Amygdala (tissue), 56 donors: ENCODE results near the gene COPZ2.
A peak's percentile ranks its signal among the peaks of the same experiment; 100 is the strongest.
"Not testable (repeated sequence)": the region's sequence is repeated elsewhere in the genome, so short reads cannot be mapped to it uniquely, and the experiment has no call there.

Experiments used
- DNase-seq, 56 donors: peaks; one replicate each; lab custom pipeline; 2025; lab: John Stamatoyannopoulos, UW

The COPZ2 gene

DNA sequence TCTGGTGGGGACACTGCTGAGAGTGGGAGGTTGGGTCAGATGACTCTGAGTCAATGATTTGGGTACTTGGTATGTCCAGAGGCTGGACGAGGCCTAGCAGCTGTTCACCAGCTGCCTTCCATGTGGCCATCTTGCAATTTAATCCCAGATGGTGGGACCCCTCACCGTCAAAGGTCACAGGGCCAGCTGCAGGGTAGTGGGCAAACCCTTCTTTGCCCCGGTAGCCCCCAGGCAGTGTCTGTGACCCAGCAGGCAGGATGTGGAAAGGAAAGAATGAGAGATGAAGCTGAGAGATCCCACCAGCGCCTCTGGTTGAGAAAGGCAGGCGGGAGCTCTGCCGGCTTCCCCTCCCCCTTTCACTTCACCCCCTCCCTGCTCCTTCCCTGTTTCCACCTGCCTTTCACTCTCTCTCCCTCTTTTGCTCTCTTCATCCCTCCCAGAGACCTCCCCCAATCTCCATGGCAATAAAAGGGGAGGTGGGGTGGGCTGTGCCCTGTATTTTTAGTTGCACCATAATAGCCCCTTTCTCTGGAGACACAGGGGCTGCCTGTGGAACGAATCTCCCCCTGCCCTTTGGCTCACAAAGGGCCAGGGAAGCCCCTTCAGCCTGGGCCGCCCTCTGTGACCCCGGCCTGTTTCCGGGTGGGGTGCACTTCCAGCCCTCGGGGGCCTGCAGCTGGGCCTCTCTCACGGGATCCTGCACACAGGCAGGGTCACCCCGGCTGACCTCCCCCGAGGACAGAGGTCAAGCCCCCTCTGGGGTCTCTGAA, 46.5 kb downstream of the COPZ2 start:
- no peak for DNase-seq

GRCh38 chr17:47989700-47990099, 47.9 kb downstream of the COPZ2 start:
- DNase-seq = no peak

- no peak for DNase-seq
These were observed 48.4 kb downstream of the COPZ2 start for GRCh38 chr17:47989159-47989558.

DNA sequence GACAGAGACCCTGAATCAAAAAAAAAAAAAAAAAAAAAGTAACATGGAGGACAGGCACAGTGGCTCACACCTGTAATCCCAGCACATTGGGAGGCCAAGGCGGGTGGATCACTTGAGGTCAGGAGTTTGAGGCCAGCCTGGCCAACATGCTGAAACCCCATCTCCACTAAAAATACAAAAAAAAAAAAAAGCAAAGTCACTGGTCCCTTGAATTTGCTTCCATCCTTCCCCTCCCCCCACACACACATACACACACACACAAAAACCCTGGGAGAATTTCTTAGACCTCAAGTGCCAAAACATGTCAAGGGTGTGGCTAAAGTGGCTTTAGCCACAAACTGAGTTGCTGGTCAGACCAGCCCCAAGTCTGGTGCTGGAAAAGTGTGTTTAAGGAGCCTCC, 49.2 kb downstream of the COPZ2 start:
- DNase-seq = not testable (repeated sequence)

DNA sequence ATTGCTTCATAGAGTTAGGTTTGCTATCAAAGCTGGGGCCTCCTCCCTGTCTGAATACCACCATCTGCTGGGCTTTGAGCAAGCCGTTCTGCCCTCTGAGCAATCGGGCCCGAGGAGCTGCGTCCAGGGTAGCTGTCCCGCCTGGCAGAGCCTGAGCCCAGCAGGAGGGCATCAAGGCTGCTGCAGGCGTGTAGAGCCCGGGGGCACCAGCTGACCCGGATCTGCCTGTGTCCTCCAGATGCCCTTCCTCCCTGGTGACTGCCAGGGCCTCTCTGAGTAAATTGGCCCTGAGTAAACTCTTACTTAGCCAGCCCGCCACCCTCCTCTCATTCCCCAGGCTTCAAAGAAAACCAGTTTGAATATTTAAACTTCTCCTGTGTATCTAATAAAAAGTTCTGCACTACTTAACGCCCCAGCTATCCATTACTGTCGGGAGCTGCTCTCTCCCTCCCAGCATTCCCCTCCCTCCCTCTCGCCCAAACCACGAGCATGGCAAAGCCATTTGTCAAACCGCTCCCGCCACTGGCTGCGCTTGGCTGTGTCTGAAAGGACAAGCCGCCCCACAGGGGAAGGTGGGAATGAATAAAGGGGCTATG, 50.3 kb downstream of the COPZ2 start:
- DNase-seq = peak in 8 of 56 donors; percentile 7 to 44 (median 28)

DNA sequence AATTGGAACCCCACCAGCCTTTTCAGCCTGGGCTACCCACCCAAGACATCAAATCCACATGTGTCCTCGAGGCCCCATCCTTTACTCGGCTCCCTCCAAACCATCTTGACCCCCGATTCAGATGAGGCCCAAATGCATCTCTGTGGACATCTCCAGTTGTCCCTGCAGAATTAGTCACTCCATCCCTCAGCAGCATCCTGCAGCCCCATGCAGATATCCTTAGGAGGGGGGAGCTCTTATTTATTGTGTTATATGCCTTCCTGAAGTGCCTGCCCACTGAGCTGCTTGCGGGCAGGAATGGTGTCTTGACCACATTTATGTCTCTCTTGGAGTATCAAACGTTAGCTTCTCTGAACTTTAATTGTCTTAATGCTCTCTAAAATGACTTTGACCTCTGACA, 51.1 kb downstream of the COPZ2 start:
- DNase-seq = no peak

GRCh38 chr17:47983492-47984223, 53.9 kb downstream of the COPZ2 start:
- no peak for DNase-seq

- no peak for DNase-seq
These were observed 54.8 kb downstream of the COPZ2 start for GRCh38 chr17:47982645-47983390.

GRCh38 chr17:47982091-47982617, 55.4 kb downstream of the COPZ2 start:
- DNase-seq = no peak

DNA sequence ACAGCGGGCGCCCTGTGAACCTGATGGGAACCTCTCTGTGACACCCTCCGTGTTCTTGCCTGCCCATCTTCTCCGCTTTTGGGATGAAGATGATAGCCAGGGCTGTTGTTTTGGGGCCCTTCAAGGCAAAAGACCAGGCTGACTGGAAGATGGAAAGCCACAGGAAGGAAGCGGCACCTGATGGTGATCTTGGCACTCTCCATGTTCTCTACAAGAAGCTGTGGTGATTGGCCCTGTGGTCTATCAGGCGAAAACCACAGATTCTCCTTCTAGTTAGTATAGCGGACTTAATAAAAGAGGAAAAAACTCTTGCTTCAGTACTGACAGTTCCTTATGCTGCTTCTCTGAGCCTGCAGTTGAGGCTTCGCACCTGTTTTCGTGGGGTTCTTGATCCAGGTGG, 56.1 kb downstream of the COPZ2 start:
- peak in 1 of 56 donors; percentile 20 for DNase-seq

DNA sequence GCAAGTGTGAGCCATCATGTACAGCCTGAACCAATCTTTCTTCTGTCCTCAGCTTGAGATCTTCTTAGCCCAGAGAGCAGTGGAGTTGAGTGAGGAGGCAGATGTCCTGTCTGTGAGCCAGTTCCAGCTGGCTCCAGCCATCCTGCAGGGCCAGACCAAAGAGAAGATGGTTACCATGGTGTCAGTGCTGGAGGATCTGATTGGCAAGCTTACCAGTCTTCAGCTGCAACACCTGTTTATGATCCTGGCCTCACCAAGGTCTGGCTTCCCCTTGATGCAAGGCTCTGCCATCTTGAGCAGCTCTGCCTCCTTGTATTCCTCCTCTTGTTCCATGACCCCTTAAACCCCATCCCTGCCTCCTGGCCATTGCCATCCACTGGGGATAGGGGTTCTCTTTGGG, 57.1 kb downstream of the COPZ2 start:
- no peak for DNase-seq

- DNase-seq = peak in 29 of 56 donors; percentile 6 to 65 (median 28)
These were observed 59.3 kb downstream of the COPZ2 start for GRCh38 chr17:47978324-47978723.
